Astrocyte (in vitro differentiated cells and primary cell): ENCODE data around the gene SLC8A2.

ENCODE experiments used
- EZH2 ChIP-seq: IDR thresholded peaks from 2 replicates; pipeline ENCODE4 v1.6.1; 2012; ENCODE audit warnings: mild to moderate bottlenecking, low read length, inconsistent platforms; ENCODE audit not compliant: insufficient read depth
- TF ChIP-seq, protein P1 (sequence below): IDR thresholded peaks from 2 replicates; pipeline ENCODE4 v1.5.1; 2011; ENCODE audit warnings: low read depth, mild to moderate bottlenecking, inconsistent platforms, low read length, moderate library complexity; ENCODE audit not compliant: insufficient read depth

DNA sequence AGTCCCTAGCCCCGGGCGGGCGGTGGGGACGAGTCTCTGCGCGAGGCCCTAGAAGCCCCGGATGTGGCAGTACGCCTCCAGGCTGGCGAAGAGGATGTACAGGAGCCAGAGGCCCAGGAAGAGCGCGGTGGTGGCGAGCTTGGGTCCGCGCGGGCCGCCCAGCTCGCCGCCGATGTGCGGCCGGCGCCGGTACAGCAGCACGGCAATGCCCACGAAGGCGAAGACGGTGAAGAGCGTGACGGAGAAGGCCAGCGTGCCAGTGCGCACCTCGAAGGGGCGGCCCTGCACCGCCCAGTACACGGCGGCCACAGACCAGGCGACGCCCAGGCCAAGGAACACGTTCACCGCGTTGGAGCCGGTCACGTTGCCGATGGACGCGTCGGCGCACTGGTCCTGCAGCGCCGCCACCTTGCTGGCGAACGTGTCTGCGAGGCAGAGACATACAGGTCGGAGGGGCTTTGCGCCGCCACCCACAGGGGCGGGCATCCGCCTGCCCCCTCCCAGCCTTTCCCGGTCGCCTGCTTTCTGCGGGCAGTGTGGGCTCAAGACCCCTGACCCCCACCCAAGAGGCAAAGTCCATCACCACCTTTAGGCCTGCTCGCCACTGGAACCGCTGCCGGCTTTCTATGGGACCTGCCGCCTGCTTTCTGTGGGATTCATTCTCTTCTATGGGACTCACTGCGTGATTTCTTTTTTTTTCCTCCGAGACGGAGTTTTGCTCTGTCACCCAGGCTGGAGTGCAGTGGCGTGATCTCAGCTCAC is 41.5 kb downstream of the SLC8A2 start:
- TF ChIP-seq, protein P1, sequence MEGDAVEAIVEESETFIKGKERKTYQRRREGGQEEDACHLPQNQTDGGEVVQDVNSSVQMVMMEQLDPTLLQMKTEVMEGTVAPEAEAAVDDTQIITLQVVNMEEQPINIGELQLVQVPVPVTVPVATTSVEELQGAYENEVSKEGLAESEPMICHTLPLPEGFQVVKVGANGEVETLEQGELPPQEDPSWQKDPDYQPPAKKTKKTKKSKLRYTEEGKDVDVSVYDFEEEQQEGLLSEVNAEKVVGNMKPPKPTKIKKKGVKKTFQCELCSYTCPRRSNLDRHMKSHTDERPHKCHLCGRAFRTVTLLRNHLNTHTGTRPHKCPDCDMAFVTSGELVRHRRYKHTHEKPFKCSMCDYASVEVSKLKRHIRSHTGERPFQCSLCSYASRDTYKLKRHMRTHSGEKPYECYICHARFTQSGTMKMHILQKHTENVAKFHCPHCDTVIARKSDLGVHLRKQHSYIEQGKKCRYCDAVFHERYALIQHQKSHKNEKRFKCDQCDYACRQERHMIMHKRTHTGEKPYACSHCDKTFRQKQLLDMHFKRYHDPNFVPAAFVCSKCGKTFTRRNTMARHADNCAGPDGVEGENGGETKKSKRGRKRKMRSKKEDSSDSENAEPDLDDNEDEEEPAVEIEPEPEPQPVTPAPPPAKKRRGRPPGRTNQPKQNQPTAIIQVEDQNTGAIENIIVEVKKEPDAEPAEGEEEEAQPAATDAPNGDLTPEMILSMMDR = no peak
- TF ChIP-seq EZH2 = no peak
